GM19455 (cell line): ENCODE data around the gene CDR2.
"Not testable (repeated sequence)": the region's sequence is repeated elsewhere in the genome, so short reads cannot be mapped to it uniquely, and the experiment has no call there.

Source experiments
- ATAC-seq: cut with Tn5 transposase; IDR thresholded peaks from one replicate; pipeline ENCODE4 v1.9.1; 2021; ENCODE audit not compliant: unreplicated experiment

Gene CDR2

DNA sequence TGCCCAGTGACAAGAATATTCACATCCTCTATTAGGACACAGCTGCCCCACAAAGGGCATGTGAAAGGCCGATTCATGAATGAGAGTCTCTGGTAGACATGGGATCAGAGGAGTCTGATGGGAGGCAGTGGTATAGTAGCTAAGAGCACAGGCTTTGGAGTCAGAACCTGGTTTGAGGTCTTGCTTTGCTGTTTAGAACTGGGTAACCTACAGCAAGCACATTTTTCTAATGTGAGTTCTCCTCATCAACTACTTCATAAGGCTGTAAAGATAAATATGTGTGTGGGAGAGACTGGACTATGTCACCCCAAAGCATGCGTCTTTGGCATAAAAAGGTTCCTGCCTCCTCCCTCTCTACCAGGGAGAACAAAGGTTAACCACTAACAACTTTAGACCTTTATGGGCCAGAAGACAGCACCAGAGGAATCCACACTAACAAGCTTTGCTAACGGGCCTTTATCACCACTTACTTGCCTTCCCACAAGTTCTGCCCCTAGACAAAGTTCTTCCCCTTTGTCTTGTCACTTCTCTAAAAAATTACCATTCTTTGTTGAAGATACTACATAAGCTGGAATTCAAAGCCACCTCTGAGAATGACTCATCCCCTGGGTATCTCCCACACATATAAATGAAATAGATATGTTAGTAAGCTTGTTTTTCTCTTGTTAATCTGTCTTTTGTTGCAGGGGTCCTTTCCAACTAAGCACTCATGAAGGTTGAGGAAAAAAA is 21.1 kb downstream of the CDR2 start:
- no peak for ATAC-seq

DNA sequence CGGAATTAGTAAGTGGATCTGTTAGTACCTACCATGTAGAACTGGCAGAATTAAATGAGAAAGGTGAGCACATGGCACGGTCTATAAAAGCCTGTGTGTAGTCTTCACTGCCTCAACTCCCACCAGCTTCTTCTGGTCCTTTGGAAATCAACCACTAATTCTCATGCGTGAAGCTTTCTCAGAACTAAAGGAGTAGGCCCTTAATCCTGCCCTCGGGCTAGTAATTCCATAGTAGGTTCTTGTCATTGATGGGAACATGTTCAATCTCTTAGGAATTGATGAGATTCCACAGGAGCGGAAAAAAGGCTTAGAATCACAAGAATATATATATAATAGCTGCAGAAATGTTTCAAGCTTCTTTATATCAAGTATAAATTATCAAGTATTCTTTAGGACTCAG is 21.7 kb downstream of the CDR2 start:
- no peak for ATAC-seq

DNA sequence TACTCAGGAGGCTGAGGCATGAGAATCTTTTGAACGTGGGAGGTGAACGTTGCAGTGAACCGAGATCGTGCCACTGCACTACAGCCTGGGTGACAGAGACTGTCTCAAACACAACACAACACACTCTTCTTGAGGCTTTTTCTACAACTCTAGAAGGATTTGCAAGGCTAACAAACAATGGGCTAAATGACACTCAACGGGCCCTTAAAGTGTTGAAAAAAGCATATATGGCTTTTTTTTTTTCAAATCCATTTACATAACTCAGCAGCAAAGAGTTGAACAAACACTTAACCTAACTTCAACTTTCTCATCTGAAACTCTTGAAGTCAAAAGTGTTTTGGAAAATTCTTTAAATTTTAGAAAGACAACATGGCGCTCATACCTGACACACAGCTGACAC is 22.3 kb downstream of the CDR2 start:
- ATAC-seq = no peak

DNA sequence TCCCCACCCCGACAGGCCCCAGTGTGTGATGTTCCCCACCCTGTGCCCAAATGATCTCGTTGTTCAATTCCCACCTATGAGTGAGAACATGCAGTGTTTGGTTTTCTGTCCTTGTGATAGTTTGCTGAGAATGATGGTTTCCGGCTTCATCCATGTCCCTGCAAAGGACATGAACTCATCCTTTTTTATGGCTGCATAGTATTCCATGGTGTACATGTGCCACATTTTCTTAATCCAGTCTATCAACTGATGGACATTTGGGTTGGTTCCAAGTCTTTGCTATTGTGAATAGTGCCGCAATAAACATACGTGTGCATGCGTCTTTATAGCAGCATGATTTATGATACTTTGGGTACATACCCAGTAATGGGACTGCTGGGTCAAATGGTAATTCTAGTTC is 23.4 kb downstream of the CDR2 start:
- ATAC-seq = not testable (repeated sequence)

DNA sequence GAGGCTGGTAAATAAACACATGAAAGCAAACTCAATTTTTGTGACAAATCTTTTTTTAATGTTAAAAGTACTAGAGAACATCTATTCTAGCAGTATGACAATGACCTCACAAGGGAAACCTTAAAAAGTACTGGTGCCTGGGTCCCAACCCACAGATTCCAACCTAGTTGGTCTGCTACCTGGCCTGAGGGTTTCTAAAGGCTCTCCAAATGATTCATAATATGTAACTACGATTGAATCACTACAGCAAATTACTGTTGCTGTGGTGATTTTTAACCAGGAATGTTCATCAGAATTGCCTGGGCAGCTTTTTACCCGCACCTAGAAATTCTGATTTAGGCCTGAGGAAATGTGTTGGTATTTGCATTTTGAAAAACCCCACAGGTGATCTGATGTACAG is 26.1 kb downstream of the CDR2 start:
- no peak for ATAC-seq

DNA sequence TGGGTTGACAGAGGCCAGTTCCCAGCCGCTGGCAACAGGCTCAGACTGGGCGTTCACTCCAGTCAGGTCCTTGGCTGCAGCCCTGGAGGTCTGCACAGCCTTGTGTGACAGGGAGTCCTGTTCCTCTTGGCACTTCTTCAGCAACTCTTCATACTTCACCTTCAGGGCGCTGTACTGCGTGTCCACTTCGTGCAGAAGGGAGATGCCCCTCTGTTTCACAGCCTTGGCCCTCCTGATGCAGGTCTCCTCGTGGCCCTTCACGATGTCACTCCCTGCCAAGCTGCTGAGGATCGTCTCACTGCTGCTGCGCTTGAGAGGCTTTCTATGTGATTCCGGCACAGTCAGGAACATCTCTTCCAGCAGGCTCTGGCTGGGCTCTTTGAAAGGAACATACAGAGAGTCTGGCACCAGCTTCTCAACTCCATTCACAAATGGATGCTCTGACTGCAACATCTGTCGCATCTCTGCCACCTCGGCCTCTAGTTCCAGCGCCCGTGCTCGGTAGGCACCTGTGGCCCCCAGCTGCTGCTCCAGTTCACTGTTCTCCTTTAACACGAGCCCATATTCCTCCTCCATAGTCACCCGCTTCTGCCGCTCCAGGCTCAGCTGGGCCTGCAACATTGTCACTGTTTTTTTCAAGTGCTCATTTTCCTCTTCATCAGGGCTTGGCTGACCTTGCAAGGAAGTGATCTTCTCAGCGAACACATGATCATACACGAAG is 27.2 kb downstream of the CDR2 start:
- no peak for ATAC-seq

DNA sequence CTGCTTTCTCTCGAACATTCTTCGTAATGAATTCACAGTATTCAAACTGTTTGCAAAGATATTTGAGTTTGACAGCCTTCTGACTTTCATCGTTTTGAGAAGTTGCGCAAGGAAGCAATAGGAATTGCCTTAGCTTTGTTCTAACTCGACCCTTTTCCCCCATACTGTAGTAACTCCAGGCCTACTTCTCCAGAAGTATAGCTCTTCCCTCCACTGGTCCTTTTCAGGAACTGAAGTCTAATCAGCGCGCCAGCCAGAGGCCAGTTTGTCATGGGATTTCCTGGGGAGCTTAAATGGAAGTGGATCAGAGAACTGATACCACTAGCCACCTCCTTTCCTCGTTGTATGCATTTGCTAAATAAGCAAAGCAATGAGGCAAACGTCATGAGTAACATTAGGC is 27.9 kb downstream of the CDR2 start:
- no peak for ATAC-seq

DNA sequence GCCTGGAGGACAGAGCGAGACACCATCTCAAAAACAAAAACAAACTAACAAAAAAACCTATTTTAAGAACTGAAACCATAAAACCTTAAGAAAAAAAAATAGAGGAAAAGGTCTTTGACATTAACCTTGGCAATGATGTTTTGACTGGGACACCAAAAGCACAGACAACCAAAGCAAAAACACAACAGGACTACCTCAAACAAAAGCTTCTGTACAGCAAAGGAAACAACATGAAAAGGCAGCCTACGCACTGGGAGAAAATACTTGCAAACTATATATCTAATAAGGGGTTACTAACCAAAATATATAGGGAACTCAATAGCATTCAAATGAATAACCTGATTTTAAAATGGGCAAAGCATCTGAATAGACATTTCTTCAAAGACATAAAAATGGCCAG is 32.3 kb downstream of the CDR2 start:
- no peak for ATAC-seq

DNA sequence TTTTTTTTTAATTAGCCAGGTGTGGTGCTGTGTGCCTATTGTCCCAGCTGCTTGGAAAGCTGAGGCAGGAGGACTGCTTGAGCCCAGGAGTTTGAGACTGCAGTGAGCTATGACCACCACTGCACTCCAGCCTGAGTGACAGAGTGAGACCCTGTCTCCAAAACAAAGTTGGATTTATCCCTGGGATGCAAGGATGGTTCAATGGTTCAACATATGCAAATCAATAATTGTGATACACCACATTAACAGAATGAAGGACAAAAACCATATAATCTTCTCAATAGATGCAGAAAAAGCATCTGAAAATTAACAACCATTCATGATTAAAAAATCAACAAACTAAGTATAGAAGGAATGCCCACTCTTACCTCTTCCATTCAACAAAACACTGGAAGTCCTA is 33.5 kb downstream of the CDR2 start:
- ATAC-seq = no peak

DNA sequence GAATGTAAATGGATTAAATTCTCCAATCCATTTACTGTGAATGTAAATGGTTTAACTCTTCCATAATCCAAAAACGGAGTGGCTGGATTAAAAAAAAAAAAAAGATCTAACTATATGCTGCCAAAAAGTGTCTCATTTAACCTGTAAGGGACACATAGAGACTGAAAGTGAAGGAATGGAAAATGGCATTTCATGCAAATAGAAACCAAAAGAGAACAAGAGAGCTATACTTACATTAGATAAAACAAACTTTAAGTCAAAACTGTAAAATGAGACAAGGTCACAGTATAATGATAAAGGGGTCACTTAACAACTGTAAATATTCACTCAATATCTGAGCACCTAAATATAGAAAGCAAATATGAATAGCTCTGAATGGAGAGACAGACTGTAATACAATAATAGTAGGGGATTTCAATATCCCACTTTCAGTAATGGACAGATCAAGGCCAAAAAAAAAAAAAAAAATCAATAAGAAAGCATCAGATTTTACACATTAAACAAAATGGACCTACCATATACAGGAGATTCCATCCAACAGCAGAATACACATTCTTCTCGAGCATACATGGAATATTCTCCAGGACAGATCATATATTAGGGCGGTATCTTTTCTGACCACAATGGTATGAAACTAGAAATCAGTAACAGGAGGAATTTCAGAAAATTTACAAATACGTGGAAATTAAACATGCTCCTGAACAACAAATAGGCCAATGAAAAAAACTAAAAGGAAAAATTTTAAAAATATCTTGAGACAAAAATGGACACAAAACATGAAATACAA is 36.4 kb downstream of the CDR2 start:
- no peak for ATAC-seq

DNA sequence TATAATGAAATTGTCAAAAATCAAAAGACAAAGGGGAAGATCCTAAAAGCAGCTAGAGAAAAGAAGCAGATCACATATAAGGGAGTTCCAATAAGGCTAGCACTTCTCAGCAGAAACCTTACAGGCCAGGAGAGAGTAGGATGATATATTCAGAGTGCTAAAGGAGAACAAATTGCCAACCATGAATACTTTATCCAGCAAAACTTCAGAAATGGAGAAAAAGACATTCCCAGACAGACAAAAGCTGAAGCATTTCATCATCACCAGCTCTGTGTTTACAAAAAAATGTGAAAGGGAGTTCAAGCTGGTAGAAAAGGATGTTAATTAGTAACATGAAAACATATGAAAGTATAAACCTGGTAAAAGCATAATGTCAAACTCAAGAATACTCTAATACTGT is 37.4 kb downstream of the CDR2 start:
- no peak for ATAC-seq

DNA sequence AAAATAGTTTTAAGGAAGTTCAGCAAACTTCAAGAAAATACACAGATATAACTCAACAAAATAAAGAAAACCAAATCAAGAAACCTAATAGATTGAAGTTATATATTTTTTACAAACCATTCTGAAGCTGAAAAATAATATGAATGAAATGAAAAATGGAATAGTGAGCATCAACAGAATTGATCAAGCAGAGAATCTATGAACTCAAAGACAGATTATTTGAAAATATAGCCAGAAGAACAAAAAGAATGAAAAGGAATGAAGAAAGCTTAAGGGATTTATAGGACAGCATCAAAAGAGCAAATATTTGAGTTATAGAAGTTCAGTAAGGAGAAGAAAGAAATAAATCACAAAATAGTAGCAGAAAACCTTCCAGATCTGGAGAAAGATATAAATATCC is 37.8 kb downstream of the CDR2 start:
- no peak for ATAC-seq

DNA sequence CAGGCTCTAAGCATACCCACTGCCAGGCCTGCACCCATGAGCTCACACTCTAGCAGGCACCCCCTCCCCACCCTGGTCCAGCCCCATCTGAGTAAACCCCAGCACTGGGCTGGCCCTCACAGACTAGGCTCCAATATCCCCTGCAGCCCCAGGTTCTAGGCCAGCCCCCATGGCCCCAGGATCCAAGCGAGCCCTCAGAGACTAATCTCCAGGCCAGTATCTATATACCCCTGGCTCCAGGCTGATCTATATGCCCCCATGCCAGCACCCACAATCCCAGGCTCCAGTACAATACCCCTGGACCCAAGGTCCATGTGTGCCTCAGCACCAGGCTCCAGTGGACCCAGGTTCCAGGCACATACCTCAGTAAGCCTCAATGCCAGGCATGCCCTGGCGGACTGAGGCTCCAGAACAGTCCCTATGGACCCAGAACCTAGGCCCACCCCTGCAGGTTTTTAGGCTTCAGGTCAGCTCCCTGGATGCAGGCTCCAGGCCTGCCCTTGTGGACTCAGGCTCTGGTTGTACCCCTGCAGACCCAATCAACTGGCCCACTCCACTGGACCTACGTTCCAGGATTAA is 38.7 kb downstream of the CDR2 start:
- ATAC-seq = no peak

DNA sequence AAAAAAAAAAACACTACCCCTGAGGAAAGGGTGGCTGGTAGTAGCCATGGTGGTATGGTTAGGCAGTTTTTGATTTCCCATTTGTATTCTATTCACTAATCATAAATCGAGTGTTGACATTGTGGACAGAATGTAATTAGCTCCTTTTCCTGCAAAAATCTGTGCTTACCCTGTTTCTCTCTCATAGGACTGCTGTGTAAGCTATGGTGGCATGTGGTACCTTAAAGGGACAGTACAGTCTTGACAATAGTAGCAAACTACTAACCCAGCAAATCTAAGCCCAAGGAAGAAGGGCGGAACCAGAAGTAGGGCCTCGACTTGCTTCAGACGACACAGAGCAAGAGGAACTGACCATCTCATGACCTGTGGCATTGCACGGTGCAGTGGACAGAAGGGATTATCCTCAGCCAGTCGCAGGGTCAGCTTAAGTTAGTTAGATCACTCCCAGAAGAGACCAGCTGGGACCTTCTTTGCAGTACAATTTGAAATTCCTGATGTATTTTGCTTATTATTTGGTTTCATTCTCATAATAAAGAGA is 40.9 kb downstream of the CDR2 start:
- no peak for ATAC-seq

DNA sequence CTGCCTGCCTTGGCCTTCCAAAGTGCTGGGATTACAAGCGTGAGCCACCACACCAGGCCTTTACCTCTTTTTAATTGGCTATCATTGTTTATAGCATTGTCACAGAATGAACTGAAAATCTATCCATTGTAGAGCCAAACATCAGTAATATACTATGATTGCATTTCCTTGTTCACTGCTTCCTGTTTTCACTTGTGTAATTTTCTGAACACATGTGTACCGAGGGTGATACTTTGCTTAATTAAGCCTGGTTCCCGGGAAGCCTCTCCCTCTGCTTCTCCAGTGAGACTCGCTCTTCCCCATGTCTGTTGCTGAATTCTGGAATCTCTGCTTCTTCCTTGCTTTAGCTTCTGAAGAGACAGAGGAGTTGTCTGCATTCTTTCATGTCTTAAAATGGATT is 44.1 kb downstream of the CDR2 start:
- no peak for ATAC-seq

DNA sequence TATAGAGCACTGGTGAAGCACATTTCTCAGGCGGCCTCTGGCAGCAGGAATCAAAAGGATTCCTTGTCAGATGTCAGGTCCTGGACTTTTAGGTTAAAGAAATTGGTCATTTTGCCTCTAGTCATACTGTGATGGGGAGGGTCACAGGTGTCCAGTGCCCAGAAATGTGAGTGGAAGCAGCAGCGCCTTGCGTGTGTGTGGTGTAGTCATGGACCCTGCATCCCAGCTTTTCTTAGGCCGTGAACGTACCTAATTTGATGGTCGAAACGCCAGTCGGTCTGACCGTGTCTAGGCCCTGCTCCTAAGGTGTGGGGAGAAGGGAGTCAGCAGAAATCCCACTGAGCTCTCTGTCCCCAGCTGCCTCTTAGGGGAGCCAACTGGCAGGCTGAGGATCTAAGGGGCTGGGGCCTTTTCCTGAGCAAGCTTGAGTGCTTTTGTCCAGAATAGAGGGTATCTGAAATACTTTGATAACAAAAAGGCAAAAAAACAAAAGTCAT is 45.2 kb downstream of the CDR2 start:
- ATAC-seq = no peak

DNA sequence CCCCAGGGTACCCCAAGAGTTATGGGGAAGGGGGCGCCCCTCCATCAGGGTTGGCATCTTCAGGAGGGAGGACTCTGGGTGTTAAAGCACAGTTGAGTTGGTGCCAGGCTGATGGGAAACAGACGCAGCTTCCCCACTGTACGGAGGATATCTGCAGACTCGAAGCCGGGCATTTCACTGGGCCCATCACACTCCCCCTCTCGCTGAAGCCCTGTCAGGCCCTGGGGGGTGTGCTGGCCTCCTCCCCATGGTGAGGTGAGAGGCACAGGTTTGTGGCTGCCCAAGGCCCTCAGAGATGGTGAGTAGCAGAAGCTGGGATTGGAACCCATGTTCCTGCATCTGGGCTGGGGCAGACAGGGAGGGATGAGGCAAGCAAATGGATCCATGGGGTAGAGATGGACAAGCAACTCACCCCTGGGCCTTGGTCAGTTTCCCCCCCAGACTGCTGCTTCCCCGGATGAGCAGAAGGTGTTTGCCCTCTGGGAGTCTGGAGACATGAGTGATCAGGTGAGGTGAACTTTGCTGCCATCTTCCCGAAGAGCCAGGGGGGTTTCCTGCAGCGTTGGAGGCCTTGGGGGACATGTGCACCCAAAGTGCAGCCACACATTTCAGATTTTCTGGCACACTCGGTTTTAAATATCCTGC is 46.2 kb downstream of the CDR2 start:
- ATAC-seq = no peak

DNA sequence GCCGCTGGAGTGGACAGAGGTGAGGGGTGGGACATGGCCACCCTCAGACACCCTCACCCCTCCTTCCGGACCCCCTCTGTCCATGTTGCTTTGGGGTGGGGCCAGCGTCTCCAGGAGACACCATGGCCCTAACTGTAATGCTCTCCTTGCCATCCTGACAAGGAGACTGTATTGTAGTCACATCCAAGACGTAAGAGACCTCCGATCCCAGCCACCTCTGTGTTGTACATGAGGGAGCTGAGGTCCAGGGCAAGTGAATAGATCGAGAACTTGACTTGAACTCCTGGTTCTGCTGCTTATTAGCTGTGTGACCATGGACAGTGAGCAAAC is 47.0 kb downstream of the CDR2 start:
- no peak for ATAC-seq

DNA sequence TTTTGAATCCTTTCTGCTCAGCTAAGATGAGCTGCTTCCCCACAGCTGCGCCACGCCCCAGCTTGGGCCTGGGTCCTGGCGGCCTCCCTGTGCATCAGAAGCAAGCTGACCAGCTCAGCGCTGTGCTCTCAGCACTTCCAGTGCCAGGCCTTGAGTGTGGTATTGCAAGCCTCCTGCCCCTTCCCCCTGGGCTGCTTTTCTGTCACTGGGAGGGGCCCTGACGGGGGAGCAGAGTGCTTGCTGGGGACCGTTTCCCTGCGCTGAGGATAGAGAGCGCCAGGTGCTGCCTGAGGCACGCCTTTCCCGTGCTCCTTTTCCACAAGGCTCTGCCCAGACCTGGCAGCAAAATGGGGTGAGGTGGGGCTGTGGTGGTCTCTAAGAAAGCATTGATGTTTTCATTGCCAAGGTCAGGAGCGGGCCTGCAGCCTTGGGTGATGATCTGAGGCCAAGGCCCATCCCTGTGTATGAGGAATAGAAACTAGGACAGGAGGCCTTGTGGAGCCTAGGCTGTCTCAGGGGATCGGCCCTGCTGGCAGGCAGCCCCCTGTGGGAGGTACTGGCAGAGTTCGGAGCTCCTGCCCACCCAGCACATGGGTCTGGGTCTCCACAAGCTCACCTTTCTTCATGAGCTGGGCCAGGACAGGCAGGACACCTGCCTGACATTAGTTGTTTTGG is 47.5 kb downstream of the CDR2 start:
- ATAC-seq = no peak

DNA sequence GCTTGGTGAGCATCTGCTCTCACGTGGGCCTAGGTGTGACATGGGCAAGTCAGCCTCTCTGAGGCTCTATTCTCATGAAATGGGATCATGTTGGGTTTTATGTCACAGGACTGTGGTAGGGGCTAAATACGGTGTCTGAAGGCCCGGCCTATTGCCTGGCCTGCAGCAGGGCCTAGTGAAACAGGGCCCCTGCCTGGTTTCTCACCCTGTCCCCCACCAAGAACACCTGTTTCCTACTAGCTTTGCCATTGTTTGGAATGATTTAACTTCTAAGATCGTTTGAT is 48.1 kb downstream of the CDR2 start:
- ATAC-seq = no peak
